AG04450 (cell line): ENCODE data around the gene ZNF276. TPM values are rescaled to one million over a fixed set of nuclear protein-coding genes. Genes with fewer than 3 reads are reported as not detected.

Source experiments
- CTCF ChIA-PET: fragments of 300-600, 350-600 bp; formaldehyde crosslinking; extraction: SDS; loops from one replicate; lab custom pipeline; 2022; ENCODE audit warnings: antibody characterized with exemption, inconsistent platforms; lab: Charles Lee
- POLR2A ChIA-PET: fragments of 350-600 bp; formaldehyde crosslinking; extraction: SDS; loops from one replicate; lab custom pipeline; 2021; ENCODE audit warnings: antibody characterized with exemption, inconsistent platforms; lab: Yijun Ruan, JAX
- DNase-seq: peaks from one replicate; pipeline ENCODE4 v3.0.0-alpha.2; 2011; ENCODE audit warnings: low read depth, low spot score
- H3K27ac ChIP-seq: one replicate; pipeline ENCODE4 v1.5.1; 2012; ENCODE audit warnings: low read depth, low read length, control low read depth
- H3K27me3 ChIP-seq: one replicate; pipeline ENCODE4 v1.6.0; 2012; ENCODE audit warnings: low read length; ENCODE audit not compliant: control insufficient read depth, insufficient read depth
- H3K4me3 ChIP-seq: 2 replicates; pipeline ENCODE4 v1.5.1; 2011; ENCODE audit warnings: mild to moderate bottlenecking, low read depth, low read length, control low read depth
- H3K9me3 ChIP-seq: 2 replicates; pipeline ENCODE4 v1.5.1; 2012; ENCODE audit warnings: low read length; ENCODE audit not compliant: control insufficient read depth, insufficient read depth
- CTCF ChIP-seq: IDR thresholded peaks from 2 replicates; pipeline ENCODE4 v1.5.1; 2011; ENCODE audit warnings: low read depth, low read length, control low read depth, inconsistent platforms
- polyA plus RNA-seq: library from polyadenylated mRNA; depleted of rRNA; stranded (reverse); fragments of >200 nt; gene quantifications from 2 replicates; pipeline ENCODE4 v1.2.3, GENCODE V29; 2011

The ZNF276 gene
- polyA plus RNA-seq, 1 experiment, result 5.0 TPM

GRCh38 chr16:89748921-89749320, 27.6 kb downstream of the ZNF276 start:
- CTCF ChIA-PET, result no interaction called here
- no peak overlapping the region for H3K4me3 ChIP-seq
- TF ChIP-seq CTCF, result no peak
- POLR2A ChIA-PET, result interaction anchor here (1.4 kb wide), 1 partner anchor 173 kb away, joined by 3 read pairs; the partner anchor contains the start of gene TUBB3
- no peaks in the 10 kb centered on the region for H3K9me3 ChIP-seq
- H3K27ac ChIP-seq, result no peak overlapping the region
- DNase-seq, result no peak
- H3K27me3 ChIP-seq, result no peaks in the 10 kb centered on the region

- ChIA-PET CTCF (no interaction called here), POLR2A (interaction anchor here (1.4 kb wide), 1 partner anchor 173 kb away, joined by 3 read pairs; the partner anchor contains the start of gene TUBB3)
- no peaks in the 10 kb centered on the region for H3K9me3 ChIP-seq
- H3K27ac ChIP-seq, result no peak overlapping the region
- no peak overlapping the region for H3K4me3 ChIP-seq
- TF ChIP-seq CTCF, result no peak
- H3K27me3 ChIP-seq, result no peaks in the 10 kb centered on the region
- DNase-seq, result no peak
These were observed 28.3 kb downstream of the ZNF276 start for GRCh38 chr16:89749637-89750036.

- H3K27ac ChIP-seq, result no peak overlapping the region
- no peak for TF ChIP-seq CTCF
- ChIA-PET CTCF (no interaction called here), POLR2A (no interaction called here)
- DNase-seq, result no peak
- no peaks in the 10 kb centered on the region; the same call in 1 of the 2 replicates for H3K9me3 ChIP-seq
- H3K27me3 ChIP-seq, result no peaks in the 10 kb centered on the region
- no peak overlapping the region for H3K4me3 ChIP-seq
These were observed 38.5 kb downstream of the ZNF276 start for GRCh38 chr16:89759746-89760340.

- POLR2A ChIA-PET, result interaction anchor here (0.6 kb wide), 1 partner anchor 44 kb away, joined by 3 read pairs; no protein-coding TSS in a partner anchor
- Histone ChIP-seq H3K27ac (no peak overlapping the region), H3K27me3 (no peaks in the 10 kb centered on the region), H3K9me3 (no peaks in the 10 kb centered on the region; the same call in 1 of the 2 replicates), H3K4me3 (no peak overlapping the region)
- CTCF ChIA-PET, result interaction anchor here (0.6 to 1.1 kb wide), 2 partner anchors 33 to 100 kb away, joined by 3 to 4 read pairs; no protein-coding TSS in a partner anchor
- no peak for DNase-seq
- no peak for TF ChIP-seq CTCF
These were observed 40.1 kb downstream of the ZNF276 start for GRCh38 chr16:89761304-89761922.

DNA sequence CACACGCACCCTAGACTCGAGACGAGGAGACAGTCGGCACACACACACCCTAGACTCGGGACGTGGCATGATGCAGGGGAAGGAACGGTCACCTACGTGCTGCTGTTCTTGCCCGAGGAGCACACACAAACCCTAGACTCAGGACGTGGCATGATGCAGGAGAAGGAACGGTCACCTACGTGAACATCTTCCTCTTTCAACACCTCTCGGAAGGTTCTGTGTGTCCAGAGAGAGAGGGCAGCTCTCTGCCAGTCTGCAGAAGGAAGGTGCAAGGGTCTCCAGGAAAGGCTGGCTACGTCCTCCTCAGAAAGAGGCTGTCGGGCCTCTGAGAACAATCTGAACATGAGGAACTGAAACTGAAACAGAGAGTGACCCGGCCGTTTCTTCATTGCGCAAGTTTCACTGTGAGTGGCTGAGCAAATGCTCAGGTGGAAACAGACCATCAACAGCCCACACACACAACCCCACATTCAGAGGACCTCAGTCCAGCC, 43.4 kb downstream of the ZNF276 start:
- TF ChIP-seq CTCF, result no peak
- ChIA-PET CTCF (no interaction called here), POLR2A (no interaction called here)

More for the DNA sequence above, 43.4 kb downstream of the ZNF276 start:
- no peaks in the 10 kb centered on the region; the same call in 1 of the 2 replicates for H3K9me3 ChIP-seq
- H3K4me3 ChIP-seq, result no peak overlapping the region
- no peak for DNase-seq
- no peak overlapping the region for H3K27ac ChIP-seq
- H3K27me3 ChIP-seq, result no peaks in the 10 kb centered on the region
